H1 (cell line): ENCODE data around the gene C20orf173. TPM values are rescaled to one million over a fixed set of nuclear protein-coding genes. Genes with fewer than 3 reads are reported as not detected.

Experiments
- CTCF ChIA-PET: fragments of 300-600 bp; sonication (Branson Sonifier 250); formaldehyde crosslinking; loops from one replicate; lab custom pipeline; 2021; ENCODE audit not compliant: partially characterized antibody; lab: Charles Lee
- POLR2A ChIA-PET: fragments of 300-600 bp; sonication (Branson Sonifier 250); formaldehyde crosslinking; loops from one replicate; lab custom pipeline; 2021; ENCODE audit warnings: inconsistent platforms; ENCODE audit not compliant: partially characterized antibody; lab: Charles Lee
- DNase-seq, 2 experiments: peaks; one replicate each; pipeline versions ENCODE4 v3.0.0 to v3.0.0-alpha.2; 2010 to 2022; ENCODE audit warnings: low spot score in 2 of 2, low read depth in 1 of 2, mixed read lengths in 1 of 2
- FAIRE-seq: peaks from 2 replicates; lab custom pipeline; 2011; peaks lifted over from hg19 to GRCh38; lab: Jason Lieb, UNC
- H2AFZ ChIP-seq: 2 replicates; pipeline ENCODE4 v1.8.1; 2012; ENCODE audit warnings: low read length, inconsistent platforms
- H2AK5ac ChIP-seq: 2 replicates; pipeline ENCODE4 v1.6.1; 2013; ENCODE audit warnings: low read depth, low read length
- H2BK120ac ChIP-seq: replicated peaks from 2 replicates; pipeline ENCODE3; 2013; ENCODE audit warnings: low read depth, low read length, inconsistent platforms
- H2BK12ac ChIP-seq: 2 replicates; pipeline ENCODE4 v1.6.1; 2013; ENCODE audit warnings: low read depth, low read length
- H2BK15ac ChIP-seq: 2 replicates; pipeline ENCODE4 v1.6.1; 2013; ENCODE audit warnings: low read length
- H2BK20ac ChIP-seq: 2 replicates; pipeline ENCODE4 v1.6.1; 2013; ENCODE audit warnings: low read length
- H2BK5ac ChIP-seq: 2 replicates; pipeline ENCODE4 v1.6.1; 2013; ENCODE audit warnings: low read depth, low read length
- H3K14ac ChIP-seq: 2 replicates; pipeline ENCODE4 v1.6.1; 2013; ENCODE audit warnings: inconsistent platforms; ENCODE audit not compliant: insufficient read length
- H3K18ac ChIP-seq: 2 replicates; pipeline ENCODE4 v1.6.1; 2013; ENCODE audit warnings: low read length; ENCODE audit errors: extremely low read depth
- H3K23ac ChIP-seq: 2 replicates; pipeline ENCODE4 v1.6.1; 2013; ENCODE audit warnings: inconsistent platforms; ENCODE audit not compliant: insufficient read length
- H3K23me2 ChIP-seq: 2 replicates; pipeline ENCODE4 v1.6.1; 2013; ENCODE audit warnings: low read depth, low read length
- H3K27ac ChIP-seq: 2 replicates; pipeline ENCODE4 v1.6.1; 2011; ENCODE audit warnings: low read depth, low read length, inconsistent platforms
- H3K27me3 ChIP-seq, 4 experiments: replicated peaks in 1 of 4; 1 replicate in 1 of 4; 2 replicates in 3 of 4; pipeline versions ENCODE4 v1.6.1 to v1.8.1; 2011 to 2013; ENCODE audit warnings: low read length in 3 of 4, mild to moderate bottlenecking in 3 of 4, inconsistent platforms in 2 of 4, mixed read lengths in 2 of 4, moderate library complexity in 1 of 4; ENCODE audit not compliant: control insufficient read depth in 3 of 4, insufficient read depth in 3 of 4; ENCODE audit errors: extremely low read depth in 1 of 4
- H3K36me3 ChIP-seq, 4 experiments: 2 replicates each; pipeline versions ENCODE4 v1.6.1 to v1.8.1; 2011 to 2013; ENCODE audit warnings: mild to moderate bottlenecking in 4 of 4, low read length in 3 of 4, moderate library complexity in 2 of 4, control low read depth in 1 of 4, inconsistent platforms in 1 of 4; ENCODE audit not compliant: insufficient read depth in 4 of 4, control insufficient read depth in 2 of 4
- H3K4ac ChIP-seq: replicated peaks from 2 replicates; pipeline ENCODE3; 2013; ENCODE audit warnings: low read length, low read depth, mixed read lengths, inconsistent platforms; ENCODE audit not compliant: insufficient read length
- H3K4me1 ChIP-seq, 4 experiments: replicated peaks in 1 of 4; 1 replicate in 1 of 4; 2 replicates in 3 of 4; pipeline versions ENCODE4 v1.6.1 to v1.8.1; 2011 to 2013; ENCODE audit warnings: low read length in 3 of 4, inconsistent platforms in 2 of 4, mixed read lengths in 1 of 4; ENCODE audit not compliant: insufficient read depth in 4 of 4, control insufficient read depth in 3 of 4
- H3K4me2 ChIP-seq, 2 experiments: 2 replicates each; pipeline versions ENCODE4 v1.6.1 to v1.8.1; 2011 to 2013; ENCODE audit warnings: low read depth in 2 of 2, low read length in 2 of 2, control low read depth in 1 of 2, inconsistent platforms in 1 of 2, mild to moderate bottlenecking in 1 of 2; ENCODE audit not compliant: insufficient read depth in 1 of 2
- H3K4me3 ChIP-seq, 4 experiments: fragments of 200-600, 300-600 bp in 1 of 4; sonication (generic), shearing (Covaris generic), sonication (Bioruptor Twin) in 1 of 4; 2 replicates each; pipeline versions ENCODE4 v1.5.1 to v1.8.1; 2011 to 2016; ENCODE audit warnings: low read length in 4 of 4, low read depth in 3 of 4, control low read depth in 2 of 4, inconsistent platforms in 2 of 4, mild to moderate bottlenecking in 2 of 4, mixed read lengths in 1 of 4, moderate library complexity in 1 of 4; ENCODE audit not compliant: insufficient read depth in 2 of 4; ENCODE audit errors: extremely low read depth in 1 of 4
- H3K56ac ChIP-seq: replicated peaks from 2 replicates; pipeline ENCODE3; 2013; ENCODE audit warnings: low read depth, mild to moderate bottlenecking, mixed read lengths, low read length, inconsistent platforms; ENCODE audit not compliant: insufficient read length
- H3K79me1 ChIP-seq: 2 replicates; pipeline ENCODE4 v1.6.1; 2013; ENCODE audit warnings: low read depth, low read length, control low read depth
- H3K79me2 ChIP-seq, 2 experiments: 2 replicates each; pipeline versions ENCODE4 v1.6.1 to v1.8.1; 2012 to 2013; ENCODE audit warnings: low read length in 2 of 2, mild to moderate bottlenecking in 2 of 2, inconsistent platforms in 1 of 2; ENCODE audit not compliant: insufficient read depth in 2 of 2, control insufficient read depth in 1 of 2
- H3K9ac ChIP-seq, 4 experiments: replicated peaks in 1 of 4; 1 replicate in 1 of 4; 2 replicates in 3 of 4; pipeline versions ENCODE4 v1.6.1 to v1.8.1; 2011 to 2013; ENCODE audit warnings: low read depth in 3 of 4, low read length in 3 of 4, control low read depth in 2 of 4, mild to moderate bottlenecking in 2 of 4, moderate library complexity in 2 of 4, inconsistent platforms in 1 of 4; ENCODE audit errors: extremely low read depth in 1 of 4
- H3K9me3 ChIP-seq, 2 experiments: 2 replicates each; pipeline versions ENCODE4 v1.6.1 to v1.8.1; 2012 to 2013; ENCODE audit warnings: mild to moderate bottlenecking in 2 of 2, moderate library complexity in 2 of 2, control low read depth in 1 of 2, inconsistent platforms in 1 of 2, low read depth in 1 of 2, low read length in 1 of 2, mixed read lengths in 1 of 2; ENCODE audit not compliant: insufficient read depth in 2 of 2
- H4K20me1 ChIP-seq, 2 experiments: replicated peaks in 1 of 2; 2 replicates each; pipeline versions ENCODE3 to v1.8.1; 2011 to 2013; ENCODE audit warnings: inconsistent platforms in 2 of 2, low read length in 2 of 2, mild to moderate bottlenecking in 1 of 2; ENCODE audit not compliant: insufficient read depth in 2 of 2, control insufficient read depth in 1 of 2
- H4K5ac ChIP-seq: 2 replicates; pipeline ENCODE4 v1.6.1; 2013; ENCODE audit warnings: low read length, low read depth, mixed read lengths, inconsistent platforms; ENCODE audit not compliant: insufficient read length
- H4K8ac ChIP-seq: 2 replicates; pipeline ENCODE4 v1.8.0; 2013; ENCODE audit warnings: mild to moderate bottlenecking, moderate library complexity, low read length, inconsistent platforms; ENCODE audit not compliant: insufficient read depth; ENCODE audit errors: extremely low read depth
- H4K91ac ChIP-seq: replicated peaks from 2 replicates; pipeline ENCODE3; 2013; ENCODE audit warnings: low read length, mixed read lengths, inconsistent platforms; ENCODE audit not compliant: insufficient read length
- CREB1 ChIP-seq: IDR thresholded peaks from 2 replicates; pipeline ENCODE4 v1.6.1; 2012; ENCODE audit warnings: inconsistent platforms
- HDAC2 ChIP-seq, 2 experiments: fragments of 300-600 bp in 1 of 2; sonication (generic) in 1 of 2; IDR thresholded peaks; 2 replicates each; pipeline ENCODE4 v1.6.1; 2011 to 2012; ENCODE audit warnings: low read depth in 2 of 2, low read length in 2 of 2, mild to moderate bottlenecking in 2 of 2, moderate library complexity in 2 of 2, borderline replicate concordance in 1 of 2, inconsistent platforms in 1 of 2
- KDM5A ChIP-seq: fragments of 200-600 bp; IDR thresholded peaks from 2 replicates; pipeline ENCODE4 v1.7.1; 2012; ENCODE audit warnings: mild to moderate bottlenecking, low read length, inconsistent platforms, mixed read lengths
- MAFK ChIP-seq: IDR thresholded peaks from 2 replicates; pipeline ENCODE4 v1.6.1; 2012; ENCODE audit warnings: low read depth, mild to moderate bottlenecking, improper control_type of control experiment, low read length
- POLR2AphosphoS5 ChIP-seq: IDR thresholded peaks from 2 replicates; pipeline ENCODE4 v1.6.1; 2011; ENCODE audit warnings: low read depth, low read length
- RXRA ChIP-seq: IDR thresholded peaks from 2 replicates; pipeline ENCODE4 v1.6.1; 2011; ENCODE audit warnings: low read depth, mild to moderate bottlenecking, low read length, moderate library complexity; ENCODE audit not compliant: insufficient read depth
- SIRT6 ChIP-seq: IDR thresholded peaks from one replicate; pipeline ENCODE4 v1.7.1; 2012; ENCODE audit warnings: low read length, inconsistent platforms
- SIX5 ChIP-seq: IDR thresholded peaks from 2 replicates; pipeline ENCODE4 v1.6.1; 2011; ENCODE audit warnings: mild to moderate bottlenecking, low read depth, low read length
- TEAD4 ChIP-seq: IDR thresholded peaks from 2 replicates; pipeline ENCODE4 v1.6.1; 2012; ENCODE audit warnings: low read depth, low read length, inconsistent platforms, mixed read lengths
- WGBS, 2 experiments: shearing (Covaris generic) in 1 of 2; methylation state at CpG; one replicate each; pipeline versions ENCODE4 v1.1.6 to v1.1.7; 2013 to 2015; ENCODE audit warnings: low lambda C conversion rate in 2 of 2, mixed read lengths in 2 of 2, inconsistent platforms in 1 of 2, low coverage in 1 of 2, missing lambda C conversion rate in 1 of 2; ENCODE audit not compliant: insufficient replicate concordance in 2 of 2, insufficient coverage in 1 of 2, insufficient read length in 1 of 2; ENCODE audit errors: extremely low coverage in 1 of 2, missing lambda C conversion rate in 1 of 2; 5-methylcytosine and 5-hydroxymethylcytosine counted together
- polyA plus RNA-seq, 7 experiments: library from polyadenylated mRNA; depleted of rRNA in 3 of 7; stranded (reverse) in 5 of 7; unstranded in 2 of 7; fragments of >200 nt in 5 of 7; fragments of 200-250 nt in 2 of 7; gene quantifications; 1 replicate in 5 of 7; 2 replicates in 1 of 7; 4 replicates in 1 of 7; pipeline versions ENCODE4 v1.2.1 to v1.2.3, GENCODE V29; 2011 to 2013; ENCODE audit warnings: missing spikeins in 2 of 7, mixed read lengths in 2 of 7
- total RNA-seq: library from RNA; stranded (reverse); fragmentation: NEBNext Ultra II Directional; extraction: Animal tissue kit (Norgen Biotek cat#: 25700); gene quantifications from 2 replicates; pipeline ENCODE4 v1.2.1, GENCODE V29; 2021

The C20orf173 gene
- total and polyA plus RNA-seq, 2 of the 8 experiments (the other 6 are each of a cell fraction or from before 2014, with no cell fraction given), result not detected

GRCh38 chr20:35544436-35544835 lies 15.0 kb upstream of the C20orf173 start:
- ChIA-PET CTCF (interaction anchor here (0.5 to 1.8 kb wide), 2 partner anchors 10 to 26 kb away, joined by 6 to 7 read pairs; no protein-coding TSS in a partner anchor), POLR2A (interaction anchor here (0.6 to 2.5 kb wide), 5 partner anchors 11 to 89 kb away, joined by 3 to 18 read pairs (median 3); partner anchors contain the start of gene CEP250)
- Histone ChIP-seq H3K4me2 (no peak overlapping the region), H2BK12ac (no peak overlapping the region), H3K23me2 (peaks cover 13% of the 10 kb centered on the region), H3K79me1 (peaks cover 6% of the 10 kb centered on the region; the same call in 1 of the 2 replicates), H2AFZ (no peak overlapping the region), H3K27me3 (no peaks in the 10 kb centered on the region), H4K8ac (no peak overlapping the region), H2BK5ac (no peak overlapping the region), H3K4me3 (no peak overlapping the region), H3K9me3 (no peaks in the 10 kb centered on the region), H3K14ac (no peak overlapping the region), H4K91ac (no peak overlapping the region), H3K18ac (no peak overlapping the region), H3K56ac (no peak overlapping the region), H3K27ac (no peak overlapping the region), H3K9ac (no peak overlapping the region), H3K23ac (no peak overlapping the region), H2AK5ac (no peak overlapping the region), H3K36me3 (peaks cover 11 to 34% (median 19%) of the 10 kb centered on the region in 4 experiments; a peak in 6 of 8 replicates), H2BK15ac (no peak overlapping the region), H4K20me1 (peaks cover 0 to 3% of the 10 kb centered on the region in 2 experiments), H2BK120ac (no peak overlapping the region), H3K79me2 (peaks cover 0 to 10% of the 10 kb centered on the region in 2 experiments; a peak in 1 of 4 replicates), H2BK20ac (no peak overlapping the region), H3K4me1 (peaks cover 2 to 6% (median 4%) of the 10 kb centered on the region in 4 experiments; a peak in 5 of 7 replicates), H3K4ac (no peak overlapping the region), H4K5ac (no peak overlapping the region)
- WGBS, 2 experiments, result 93% methylated on average over 15 of the region's 16 CpGs; no CpG with 5 or more reads in 1 of the 2 experiments
- TF ChIP-seq TEAD4, result no peak
- TF ChIP-seq RXRA, result no peak
- TF ChIP-seq POLR2AphosphoS5, result no peak
- TF ChIP-seq MAFK, result no peak
- TF ChIP-seq KDM5A, result no peak
- TF ChIP-seq SIRT6, result no peak
- no peak for TF ChIP-seq CREB1
- no peak for TF ChIP-seq HDAC2 (IDR thresholded peaks at IDR 0.05; ENCODE audit: borderline replicate concordance in 1 of 2, low read depth in 2 of 2, low read length in 2 of 2)
- no peak for TF ChIP-seq SIX5
- DNase-seq, result no peak
- no peak for FAIRE-seq
